MV-4-11 (cell line): ENCODE data around the gene DNAH6.

Source experiments
- DNase-seq: peaks from one replicate; lab custom pipeline; 2025; lab: John Stamatoyannopoulos, UW

The DNAH6 gene

DNA sequence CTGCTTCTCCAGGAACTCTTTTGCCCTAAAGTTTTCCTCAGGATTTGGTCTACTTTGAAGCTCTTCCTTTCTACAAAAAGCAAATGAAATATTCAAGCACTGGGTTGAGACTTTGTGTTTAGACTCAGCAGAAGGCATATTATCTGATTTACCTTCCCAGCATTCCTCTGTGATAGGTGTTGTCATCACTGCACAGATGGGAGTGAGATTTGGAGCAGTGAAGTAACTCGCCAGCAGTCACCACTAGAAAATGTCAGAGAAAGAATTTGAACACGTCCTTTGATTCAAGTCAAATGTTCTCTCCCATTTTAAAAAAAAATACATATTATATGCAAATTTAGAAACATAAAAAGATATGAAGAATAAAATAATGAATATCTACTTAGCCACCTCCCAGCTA is 112.2 kb downstream of the DNAH6 start:
- DNase-seq = no peak

DNA sequence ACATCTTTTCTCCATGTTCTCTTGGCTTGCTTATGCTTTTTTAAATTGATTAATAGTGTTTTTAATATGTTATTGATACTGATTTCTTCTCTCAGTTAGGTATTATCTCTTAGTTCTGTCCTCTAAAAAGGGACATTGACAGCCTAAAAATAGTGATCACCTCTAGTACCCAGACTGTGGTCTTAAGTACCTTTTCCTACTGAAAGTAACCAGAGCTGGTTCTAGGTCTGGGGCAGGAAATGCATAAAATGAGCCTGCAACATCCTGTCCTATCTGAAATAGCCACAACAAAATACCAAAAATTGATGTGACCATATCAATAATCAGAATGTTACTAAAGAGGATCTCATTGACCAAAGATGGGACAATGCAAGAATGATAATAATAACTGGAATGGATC is 113.3 kb downstream of the DNAH6 start:
- no peak for DNase-seq

DNA sequence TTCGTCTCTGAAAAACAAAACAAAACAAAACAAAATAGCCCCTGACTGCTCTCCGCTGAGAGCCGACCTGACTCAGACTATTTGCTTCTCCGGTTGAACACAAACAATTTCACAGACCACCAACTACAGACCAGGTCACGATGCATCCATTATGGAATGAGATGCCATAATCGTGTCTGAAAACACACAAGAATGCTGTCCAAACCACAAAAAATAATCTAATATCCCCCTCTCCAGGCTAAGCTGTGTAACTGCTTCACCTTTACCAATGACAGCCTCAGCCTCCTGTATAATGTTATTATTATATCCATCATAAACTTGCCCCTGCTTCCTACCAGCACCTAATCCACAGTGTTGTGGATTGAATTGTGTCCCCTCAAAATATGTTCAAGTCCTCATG is 114.7 kb downstream of the DNAH6 start:
- DNase-seq = no peak

DNA sequence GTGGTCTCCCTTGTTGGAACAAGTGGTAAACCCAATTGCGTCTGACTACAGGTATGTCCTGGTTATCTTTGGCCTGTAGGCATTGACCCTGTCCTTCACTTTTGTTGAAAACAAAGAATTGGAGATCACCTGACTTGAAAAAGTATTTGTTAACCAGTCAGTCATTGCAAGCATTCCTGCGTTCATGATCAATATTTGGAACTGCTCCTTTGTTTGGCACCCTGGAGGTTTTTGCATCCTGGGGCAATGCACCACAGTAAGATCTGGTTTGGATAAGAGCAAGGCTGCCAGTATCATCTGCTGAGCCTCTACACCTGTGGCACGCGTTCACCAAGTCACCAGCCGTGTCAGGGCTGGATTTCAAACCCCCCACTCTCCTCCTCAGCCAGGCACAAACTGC is 115.7 kb downstream of the DNAH6 start:
- no peak for DNase-seq

DNA sequence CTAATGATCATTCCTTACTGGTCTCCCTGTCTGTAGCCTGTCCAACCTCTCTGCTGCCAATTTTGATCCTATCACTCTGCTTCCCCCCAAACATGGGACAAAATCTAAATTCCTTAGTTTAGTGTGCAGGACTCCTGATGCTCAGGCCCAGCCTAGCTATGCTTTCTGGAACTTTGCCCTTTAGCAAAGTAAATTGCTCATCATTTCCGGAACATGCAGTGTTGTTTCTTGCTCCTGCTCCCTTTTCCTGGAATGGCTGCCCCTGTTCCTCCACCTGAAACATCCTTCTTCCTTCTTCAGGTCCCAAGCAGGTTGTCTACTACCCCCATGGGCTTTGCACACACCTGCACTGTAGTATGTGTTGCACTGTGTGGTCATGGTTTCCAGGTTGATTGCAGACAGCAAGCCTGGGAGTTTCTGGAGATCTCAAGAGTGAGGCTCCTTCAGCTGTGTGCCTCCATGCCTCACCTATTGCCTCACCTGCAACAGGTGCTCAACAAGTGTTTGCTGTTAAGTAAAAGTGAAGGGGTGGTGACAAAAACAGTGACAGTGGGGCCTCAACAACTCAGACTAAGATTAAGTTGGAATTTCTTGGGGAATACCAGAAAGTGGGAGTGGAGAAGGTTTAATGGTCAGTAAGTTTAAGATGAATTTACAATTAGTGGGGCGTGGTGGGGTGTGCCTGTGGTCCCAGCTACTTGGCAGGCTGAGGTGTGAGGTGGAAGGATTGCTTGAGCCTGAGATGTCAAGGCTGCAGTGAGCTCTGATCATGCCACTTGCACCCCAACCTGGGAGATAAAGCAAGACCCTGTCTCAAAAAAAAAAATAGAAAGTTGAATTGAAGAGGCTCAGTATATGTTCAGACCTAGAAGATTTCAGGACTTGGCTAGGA is 120.0 kb downstream of the DNAH6 start:
- DNase-seq = no peak

DNA sequence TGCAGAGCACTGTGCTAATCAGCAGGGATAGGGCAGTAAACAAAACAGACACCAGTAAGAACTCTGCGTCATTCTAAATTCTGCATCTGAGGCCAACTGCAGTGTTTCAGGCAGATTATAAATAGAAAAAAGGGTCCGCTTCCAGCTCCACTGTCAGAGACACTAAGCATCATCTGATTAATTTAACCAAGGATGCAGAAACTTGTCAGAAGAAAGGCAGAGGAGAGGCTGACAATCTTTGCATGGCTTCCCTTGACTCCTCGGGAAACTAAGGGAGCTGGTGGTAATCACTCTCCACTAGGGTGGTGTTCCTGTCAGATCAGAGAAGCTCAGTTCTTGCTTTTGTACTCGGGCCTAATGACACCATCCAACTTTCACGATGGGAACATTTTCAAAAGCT is 123.5 kb downstream of the DNAH6 start:
- no peak for DNase-seq

DNA sequence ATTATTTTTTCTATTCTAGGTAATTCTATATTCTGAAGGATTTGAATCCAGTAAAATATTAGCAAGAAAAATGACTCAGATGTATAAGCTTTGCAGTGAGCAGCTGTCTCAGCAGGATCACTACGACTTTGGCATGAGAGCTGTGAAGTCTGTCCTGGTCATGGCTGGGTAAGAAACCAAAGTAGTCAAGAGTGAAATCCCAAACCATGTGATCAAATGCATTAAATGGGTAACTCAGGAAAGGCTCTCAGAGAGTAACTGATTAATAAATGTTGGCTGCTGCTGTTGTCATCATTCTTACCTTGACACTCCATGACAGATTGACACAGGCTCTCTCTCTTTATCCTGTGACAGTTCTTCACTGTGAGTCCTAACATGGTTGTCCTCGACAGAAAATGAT is 124.1 kb downstream of the DNAH6 start:
- DNase-seq = no peak

DNA sequence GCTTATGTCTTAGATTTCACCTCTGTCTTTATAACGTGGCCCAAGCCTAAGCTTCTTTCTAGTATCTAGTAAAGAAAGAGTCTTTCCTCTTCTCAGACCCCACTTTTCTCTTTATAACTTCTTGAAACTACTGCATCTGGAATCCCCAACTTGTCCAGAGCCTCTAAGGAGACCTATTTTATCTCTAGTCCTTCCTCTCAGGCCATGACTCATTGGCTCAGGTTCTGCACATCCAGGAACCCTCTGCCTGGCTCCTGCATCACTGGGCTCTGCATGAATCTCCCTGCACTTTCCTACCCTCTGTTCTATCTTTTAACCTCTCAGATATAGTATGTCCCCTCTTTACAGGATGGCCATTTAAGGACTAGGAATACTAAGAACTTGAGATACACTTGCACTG is 124.7 kb downstream of the DNAH6 start:
- DNase-seq = no peak

DNA sequence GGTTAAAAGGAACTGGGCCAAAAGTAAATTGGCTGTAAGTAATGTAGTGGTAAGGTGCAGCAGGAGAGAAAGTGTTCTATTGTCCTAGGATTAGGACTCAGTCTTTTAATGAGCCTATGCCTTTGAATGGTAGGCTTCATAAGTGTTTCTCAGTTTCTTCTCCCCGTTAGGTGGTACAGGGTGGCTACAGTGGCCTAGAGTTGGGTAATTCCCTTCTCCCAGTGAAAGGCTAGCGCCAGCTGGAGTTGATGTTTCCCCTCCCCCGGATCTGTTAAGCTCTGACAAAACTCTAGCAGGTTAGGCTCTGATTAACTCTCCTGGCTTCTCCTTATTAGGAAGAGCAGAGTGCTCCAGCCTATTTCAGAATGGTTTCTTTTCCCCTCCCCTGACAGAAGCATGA is 127.7 kb downstream of the DNAH6 start:
- no peak for DNase-seq

DNA sequence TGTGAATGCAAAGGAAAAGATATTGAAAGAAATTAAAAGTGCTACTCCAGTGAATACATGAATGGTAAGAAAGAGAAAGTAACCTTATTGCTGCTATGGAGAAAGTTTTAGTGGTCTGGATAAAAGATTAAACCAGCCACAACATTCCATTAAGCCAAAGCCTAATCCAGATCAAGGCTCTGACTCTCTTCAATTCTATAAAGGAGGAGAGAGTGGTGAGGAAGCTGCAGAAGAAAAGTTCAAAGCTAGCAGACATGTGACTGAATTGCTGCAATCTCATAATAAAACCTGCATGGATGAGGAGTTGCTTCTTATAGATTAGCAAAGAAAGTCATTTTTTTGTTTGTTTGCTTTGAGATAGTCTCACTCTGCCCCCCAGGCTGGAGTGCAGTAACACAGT is 130.2 kb downstream of the DNAH6 start:
- DNase-seq = no peak

DNA sequence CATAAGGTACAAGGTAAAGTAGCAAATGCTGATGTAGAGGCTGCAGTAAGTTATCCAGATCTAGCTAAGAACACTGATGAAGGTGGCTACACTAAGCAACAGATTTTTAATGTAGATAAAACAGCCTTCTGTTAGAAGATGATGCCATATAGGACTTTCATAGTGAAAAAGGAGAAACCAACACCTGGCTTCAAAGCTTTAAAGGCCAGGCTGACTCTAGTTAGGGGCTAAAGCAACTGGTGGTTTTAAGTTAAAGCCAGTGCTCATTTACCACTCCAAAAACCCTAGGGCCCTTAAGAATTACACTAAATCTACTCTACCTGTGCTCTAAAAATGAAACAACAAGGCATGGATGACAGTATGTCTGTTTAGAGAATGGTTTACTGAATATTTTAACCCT is 131.0 kb downstream of the DNAH6 start:
- no peak for DNase-seq

DNA sequence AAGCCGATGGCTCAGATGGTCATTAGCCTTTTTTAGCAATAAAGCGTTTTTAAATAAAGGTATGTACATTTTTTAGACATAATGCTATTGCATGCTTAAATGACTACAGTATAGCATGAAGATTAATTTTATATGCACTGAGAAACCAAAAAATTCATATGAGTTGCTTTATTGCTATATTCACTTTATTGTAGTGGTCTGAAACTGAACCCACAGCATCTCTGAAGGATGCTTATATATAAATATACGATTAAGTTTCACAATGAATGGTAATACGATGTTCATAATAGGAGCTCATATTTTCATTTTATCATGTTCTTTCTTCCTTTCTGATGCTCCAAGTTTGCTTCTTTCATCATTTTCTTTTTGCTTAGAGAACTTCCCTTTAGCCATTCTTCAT is 132.8 kb downstream of the DNAH6 start:
- no peak for DNase-seq

DNA sequence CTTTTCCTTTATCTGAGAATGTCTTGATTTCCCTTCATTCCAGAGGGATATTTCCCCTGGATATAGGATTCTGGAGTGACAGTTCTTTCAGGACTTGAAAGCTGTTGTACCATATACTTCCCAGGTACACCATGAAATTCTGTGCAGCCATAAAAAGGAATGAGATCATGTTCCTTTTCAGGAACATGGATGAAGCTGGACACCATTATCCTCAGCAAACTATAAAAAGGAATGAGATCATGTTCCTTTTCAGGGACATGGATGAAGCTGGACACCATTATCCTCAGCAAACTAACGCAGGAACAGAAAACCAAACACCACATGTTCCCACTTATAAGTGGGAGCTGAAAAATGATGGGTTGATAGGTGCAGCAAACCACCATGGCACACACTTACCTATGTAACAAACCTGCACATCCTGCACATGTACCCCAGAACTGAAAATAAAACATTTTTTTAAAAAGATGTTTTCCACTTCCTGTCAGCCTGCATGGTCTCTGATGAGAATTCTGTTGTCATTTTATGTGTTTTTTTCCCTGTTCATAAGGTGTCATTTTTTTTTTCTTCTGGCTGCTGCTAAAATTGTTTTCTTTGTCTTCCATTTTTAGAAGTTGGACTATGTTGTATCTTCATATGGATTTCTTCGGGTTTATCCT is 133.3 kb downstream of the DNAH6 start:
- DNase-seq = no peak

DNA sequence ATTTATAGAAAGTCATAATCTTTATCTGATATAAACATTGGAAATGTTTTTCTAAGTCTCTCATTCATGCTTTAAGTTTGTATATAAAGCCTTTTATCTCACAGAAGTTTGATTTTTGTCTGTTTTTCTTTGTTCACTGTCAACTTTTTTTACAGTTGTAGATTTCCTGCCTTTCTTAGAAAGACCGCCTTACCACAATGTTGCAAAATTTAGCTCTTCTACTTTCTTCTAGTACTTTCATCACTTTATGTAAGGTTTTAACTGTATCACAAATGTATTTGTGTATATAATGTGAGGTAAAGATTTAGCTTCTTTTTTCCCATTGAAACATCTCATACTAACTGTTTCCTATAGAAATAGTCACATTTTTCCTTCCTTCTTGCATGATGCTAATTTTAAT is 136.1 kb downstream of the DNAH6 start:
- peak; percentile 79 for DNase-seq

DNA sequence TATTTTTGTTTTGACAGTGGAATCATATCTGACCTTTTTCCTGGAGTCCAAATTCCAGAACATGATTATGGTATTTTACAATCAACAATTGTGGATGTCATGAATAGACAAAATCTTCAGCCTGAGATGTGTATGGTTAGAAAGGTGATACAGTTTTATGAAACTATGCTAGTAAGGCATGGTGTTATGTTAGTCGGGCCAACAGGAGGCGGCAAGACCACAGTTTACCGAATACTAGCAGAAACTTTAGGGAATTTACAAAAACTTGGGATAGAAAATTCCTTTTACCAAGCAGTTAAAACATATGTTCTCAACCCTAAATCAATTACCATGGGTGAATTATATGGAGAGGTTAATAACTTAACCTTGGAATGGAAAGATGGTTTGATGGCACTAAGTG is 137.0 kb downstream of the DNAH6 start:
- no peak for DNase-seq

DNA sequence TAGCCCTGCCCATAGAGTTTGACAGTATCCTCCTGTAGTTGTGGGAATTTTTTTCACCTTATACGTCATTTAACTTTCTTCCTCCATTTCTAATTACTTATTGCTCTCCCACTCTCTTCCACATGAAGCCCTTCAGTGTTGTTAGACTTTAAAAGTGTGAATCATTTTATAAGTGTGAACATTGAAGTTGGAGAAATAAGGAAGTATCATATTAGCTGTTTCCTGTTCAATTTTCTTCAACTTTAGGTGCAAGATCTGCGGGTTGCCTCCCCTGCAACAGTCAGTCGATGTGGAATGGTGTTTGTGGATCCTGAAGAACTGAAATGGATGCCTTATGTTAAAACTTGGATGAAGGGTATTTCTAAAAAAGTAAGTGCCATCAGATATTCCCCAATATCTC is 138.1 kb downstream of the DNAH6 start:
- DNase-seq = peak; percentile 63

DNA sequence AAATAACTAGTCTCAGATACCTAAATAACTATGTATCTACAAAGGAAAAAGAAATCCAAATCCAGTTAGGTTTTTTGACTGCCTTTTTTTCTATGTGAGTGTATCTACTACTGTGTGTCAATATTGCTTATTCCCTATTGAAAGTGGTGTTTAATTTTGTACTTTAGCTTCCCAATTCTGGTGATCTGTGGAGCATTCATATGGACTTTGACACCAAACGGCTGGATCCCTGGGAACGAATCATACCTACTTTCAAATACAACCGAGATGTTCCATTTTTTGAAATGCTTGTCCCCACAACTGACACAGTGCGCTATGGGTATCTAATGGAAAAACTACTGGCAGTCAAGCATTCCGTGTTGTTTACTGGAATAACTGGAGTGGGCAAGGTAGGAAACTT is 152.8 kb downstream of the DNAH6 start:
- DNase-seq = no peak

DNA sequence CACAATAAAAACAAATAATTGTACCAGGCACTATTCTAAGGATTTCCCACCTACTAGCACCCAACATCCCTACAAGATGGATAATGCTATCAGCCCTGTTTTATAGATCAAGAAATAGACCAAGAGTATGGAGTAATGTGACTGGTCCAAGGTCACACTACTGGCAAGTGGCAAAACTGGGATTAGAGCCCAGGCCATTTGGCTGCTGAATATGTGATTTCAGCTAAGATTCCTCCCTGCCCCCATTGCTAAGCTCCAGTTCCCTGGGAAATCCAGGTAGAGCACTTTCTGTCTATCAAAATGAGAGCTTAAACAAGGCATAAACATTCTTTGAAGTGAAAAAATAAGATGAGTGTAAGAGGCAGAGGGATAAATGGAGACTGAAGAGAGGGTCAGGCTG is 157.8 kb downstream of the DNAH6 start:
- no peak for DNase-seq

DNA sequence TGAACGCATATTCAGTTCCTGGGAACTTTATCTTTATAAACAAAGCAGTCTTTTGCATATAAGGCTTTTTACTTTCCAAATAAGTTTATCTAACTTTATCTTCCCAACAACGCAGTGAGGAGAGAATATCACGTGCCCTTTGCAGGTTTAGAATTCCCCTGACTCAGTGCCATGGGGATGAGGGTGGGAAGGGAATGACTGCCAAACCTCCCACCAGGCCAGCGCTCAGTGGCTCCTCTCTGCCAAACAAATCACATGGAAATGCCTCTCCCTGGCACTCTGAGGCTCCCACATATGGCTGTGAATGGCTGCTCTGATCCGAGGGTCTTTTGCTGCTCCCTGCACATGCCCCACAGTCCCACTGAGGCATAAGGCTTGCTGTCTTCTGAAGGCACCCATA is 158.3 kb downstream of the DNAH6 start:
- DNase-seq = no peak

DNA sequence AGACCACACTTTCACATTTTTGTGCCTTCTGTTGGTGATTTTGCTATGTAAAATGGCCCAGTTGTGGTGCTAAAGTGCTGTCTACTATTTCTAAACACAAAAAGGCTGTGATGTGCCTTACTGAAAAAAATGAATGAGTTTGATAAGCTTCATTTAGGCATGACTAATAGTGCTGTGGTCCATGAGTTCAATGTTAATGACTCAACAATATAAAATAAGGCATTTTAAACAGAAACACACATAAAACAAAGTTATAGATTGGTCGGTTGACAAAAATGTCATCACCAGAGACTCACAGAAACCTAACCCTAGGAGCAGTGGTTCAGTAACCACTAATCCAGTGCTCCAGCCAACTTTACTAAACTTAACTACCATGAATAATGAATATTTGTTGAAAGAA is 160.0 kb downstream of the DNAH6 start:
- no peak for DNase-seq

DNA sequence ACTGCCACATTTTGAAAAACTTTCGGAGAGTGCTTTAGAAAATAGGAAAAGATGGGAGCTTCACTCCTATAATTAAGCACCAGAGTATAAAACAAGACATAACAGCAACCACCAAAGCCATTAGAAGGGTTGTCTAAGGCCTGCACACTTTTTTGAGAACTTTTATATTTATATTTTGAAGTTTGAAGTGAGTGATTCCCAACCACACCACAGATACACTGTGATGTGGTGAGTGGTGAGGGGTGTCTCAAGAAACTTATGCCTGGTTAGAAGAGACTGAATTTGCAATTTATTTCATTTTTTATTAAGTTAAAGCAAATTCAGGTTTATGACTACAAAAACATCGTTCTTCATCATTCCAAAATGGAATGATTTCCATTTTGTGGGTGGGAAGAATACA is 161.9 kb downstream of the DNAH6 start:
- no peak for DNase-seq

DNA sequence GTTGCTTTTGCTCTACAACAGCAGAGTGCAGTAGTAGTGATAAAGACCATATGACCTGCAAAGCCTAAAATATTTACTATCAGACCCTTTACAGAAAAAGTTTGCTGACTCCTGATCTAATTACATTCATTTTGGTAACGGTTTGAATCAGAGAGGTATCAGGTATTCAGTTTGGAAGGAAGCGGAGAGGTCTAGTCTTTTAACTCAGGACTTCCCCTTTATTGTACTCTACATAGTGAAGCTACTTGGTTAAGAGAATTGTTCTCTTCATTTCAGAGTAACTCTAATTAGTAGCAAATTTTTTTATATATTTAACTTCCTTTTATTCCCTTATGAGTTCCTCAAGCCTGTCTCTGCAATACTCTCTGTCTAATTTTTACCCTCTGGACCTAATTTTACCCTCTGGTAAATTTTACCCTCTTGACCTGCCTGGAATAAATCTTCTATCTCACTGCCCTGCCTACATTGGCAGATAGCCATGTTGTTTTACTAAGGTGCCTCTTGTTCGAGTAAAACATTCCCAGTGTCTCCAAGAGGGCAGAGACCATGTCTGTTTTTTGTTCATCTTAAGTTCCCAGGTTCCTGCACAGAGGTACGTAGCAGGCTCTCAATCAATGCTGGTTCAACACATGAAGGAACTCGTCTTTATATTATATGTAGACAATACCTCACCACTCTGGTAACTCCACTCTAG is 170.6 kb downstream of the DNAH6 start:
- DNase-seq = no peak

DNA sequence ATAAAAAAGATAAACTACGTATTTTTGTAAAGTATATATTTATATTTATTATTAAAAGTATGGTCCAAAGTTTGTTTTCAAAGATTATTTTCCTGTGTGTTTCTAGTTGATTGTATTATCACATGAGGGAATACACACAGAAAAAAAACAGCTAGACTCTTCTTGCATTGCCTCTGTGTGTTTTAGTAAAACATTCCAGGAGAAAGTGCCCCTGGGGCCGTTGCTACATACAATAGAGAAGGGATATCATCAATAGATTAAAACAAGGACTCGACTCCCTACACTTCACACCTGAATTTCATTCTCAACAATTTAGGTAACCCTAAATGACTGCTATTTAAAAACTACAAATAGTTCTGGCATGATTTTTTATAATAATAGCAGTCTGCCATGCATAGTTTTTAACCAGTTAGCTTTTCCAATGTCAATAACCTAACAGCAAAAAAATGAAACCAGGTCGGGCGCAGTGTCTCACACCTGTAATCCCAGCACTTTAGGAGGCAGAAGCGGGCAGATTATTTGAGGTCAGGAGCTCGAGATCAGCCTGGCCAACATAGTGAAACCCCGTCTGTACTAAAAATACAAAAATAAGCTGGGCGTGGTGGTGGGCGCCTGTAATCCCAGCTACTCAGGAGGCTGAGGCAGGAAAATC is 171.3 kb downstream of the DNAH6 start:
- no peak for DNase-seq
